Neural cell (in vitro differentiated cells): Measurements from ENCODE around the gene CUEDC1. TPM values are rescaled to one million over a fixed set of nuclear protein-coding genes. Genes with fewer than 3 reads are reported as not detected.

Source experiments
- H2AFZ ChIP-seq: fragments of 200-600, 300-800 bp; sonication (generic), shearing (Covaris generic); 2 replicates; pipeline ENCODE4 v1.6.0; 2014; ENCODE audit warnings: low read depth, mild to moderate bottlenecking, antibody characterized with exemption, low read length, moderate library complexity
- H3F3A ChIP-seq: fragments of 200-600 bp; shearing (Covaris generic); 2 replicates; pipeline ENCODE4 v1.6.1; 2016; ENCODE audit warnings: mild to moderate bottlenecking, moderate library complexity, mixed read lengths, antibody characterized with exemption, low read length; ENCODE audit not compliant: insufficient read depth, poor library complexity, severe bottlenecking
- H3K27ac ChIP-seq: fragments of 200-600, 300-800 bp; sonication (generic), shearing (Covaris generic); 2 replicates; pipeline ENCODE4 v1.5.1; 2014; ENCODE audit warnings: mild to moderate bottlenecking, low read length, moderate library complexity
- H3K27me3 ChIP-seq: fragments of 300-800, 200-600 bp; sonication (generic), shearing (Covaris generic); 2 replicates; pipeline ENCODE4 v1.6.0; 2014; ENCODE audit warnings: mild to moderate bottlenecking, low read depth, low read length, moderate library complexity; ENCODE audit not compliant: insufficient read depth
- H3K36me3 ChIP-seq: fragments of 300-800, 200-600 bp; sonication (generic), shearing (Covaris generic); 2 replicates; pipeline ENCODE4 v1.5.1; 2014; ENCODE audit warnings: mild to moderate bottlenecking, antibody characterized with exemption, low read length, moderate library complexity; ENCODE audit not compliant: insufficient read depth
- H3K4me2 ChIP-seq: fragments of 300-800, 200-600 bp; sonication (generic), shearing (Covaris generic); 2 replicates; pipeline ENCODE4 v1.6.0; 2014; ENCODE audit warnings: mild to moderate bottlenecking, low read length
- H3K4me3 ChIP-seq: fragments of 300-800, 200-600 bp; sonication (generic), shearing (Covaris generic); 2 replicates; pipeline ENCODE4 v1.5.1; 2014; ENCODE audit warnings: mild to moderate bottlenecking, low read length, moderate library complexity
- H3K79me2 ChIP-seq: fragments of 200-600 bp; shearing (Covaris generic); replicated peaks from 2 replicates; pipeline ENCODE4 v1.6.0; 2014; ENCODE audit warnings: mild to moderate bottlenecking, low read length, moderate library complexity; ENCODE audit not compliant: insufficient read depth
- H3K9ac ChIP-seq: fragments of 300-800, 200-600 bp; sonication (generic), shearing (Covaris generic); 2 replicates; pipeline ENCODE4 v1.6.1; 2016; ENCODE audit warnings: mild to moderate bottlenecking, low read length, mixed read lengths
- H3K9me2 ChIP-seq: fragments of 200-600 bp; shearing (Covaris generic); 2 replicates; pipeline ENCODE4 v1.6.1; 2016; ENCODE audit warnings: mild to moderate bottlenecking, low read length, mixed read lengths; ENCODE audit not compliant: insufficient read depth
- H3K9me3 ChIP-seq: fragments of 200-600, 300-800 bp; sonication (generic), shearing (Covaris generic); 2 replicates; pipeline ENCODE4 v1.6.1; 2016; ENCODE audit warnings: mild to moderate bottlenecking, mixed run types, low read length, moderate library complexity, mixed read lengths
- H4K20me1 ChIP-seq: fragments of 200-600 bp; shearing (Covaris generic); 2 replicates; pipeline ENCODE4 v1.6.1; 2016; ENCODE audit warnings: mild to moderate bottlenecking, mixed run types; ENCODE audit not compliant: insufficient read depth
- EP300 ChIP-seq: fragments of 450-650 bp; conservative IDR thresholded peaks from 2 replicates; pipeline ENCODE4 v1.6.1; 2014; ENCODE audit warnings: antibody characterized with exemption, mild to moderate bottlenecking, moderate library complexity; ENCODE audit not compliant: poor library complexity, severe bottlenecking
- EZH2 ChIP-seq: fragments of 200-600, 300-800 bp; shearing (Covaris generic), sonication (generic); IDR thresholded peaks from 2 replicates; pipeline ENCODE4 v1.6.1; 2014; ENCODE audit warnings: antibody characterized with exemption, low read length, borderline replicate concordance, mild to moderate bottlenecking; ENCODE audit not compliant: insufficient read depth, poor library complexity, severe bottlenecking
- MXI1 ChIP-seq: fragments of 450-650 bp; conservative IDR thresholded peaks from 2 replicates; pipeline ENCODE4 v1.6.1; 2014; ENCODE audit warnings: antibody characterized with exemption, mild to moderate bottlenecking; ENCODE audit not compliant: poor library complexity, severe bottlenecking
- POLR2AphosphoS5 ChIP-seq: IDR thresholded peaks from 2 replicates; pipeline ENCODE4 v1.6.1; 2012
- RAD21 ChIP-seq: fragments of 450-650 bp; conservative IDR thresholded peaks from 2 replicates; pipeline ENCODE4 v1.6.1; 2014; ENCODE audit warnings: antibody characterized with exemption, mild to moderate bottlenecking, moderate library complexity
- SMC3 ChIP-seq: fragments of 450-650 bp; conservative IDR thresholded peaks from 2 replicates; pipeline ENCODE4 v1.6.1; 2014; ENCODE audit warnings: antibody characterized with exemption, mild to moderate bottlenecking, moderate library complexity; ENCODE audit not compliant: poor library complexity
- TAF1 ChIP-seq: IDR thresholded peaks from 2 replicates; pipeline ENCODE4 v1.6.1; 2012; ENCODE audit warnings: low read depth
- polyA minus RNA-seq: library from RNA; depleted of rRNA, polyadenylated mRNA; stranded (reverse); fragments of >200 nt; gene quantifications from 2 replicates; pipeline ENCODE4 v1.2.3, GENCODE V29; 2014
- polyA plus RNA-seq: library from polyadenylated mRNA; depleted of rRNA; stranded (reverse); fragments of >200 nt; gene quantifications from 2 replicates; pipeline ENCODE4 v1.2.3, GENCODE V29; 2014
- TF ChIP-seq, protein P1 (sequence below): fragments of 450-650 bp; IDR thresholded peaks from 2 replicates; pipeline ENCODE4 v1.5.1; 2014; ENCODE audit warnings: antibody characterized with exemption, mild to moderate bottlenecking, moderate library complexity; ENCODE audit not compliant: poor library complexity, severe bottlenecking
- TF ChIP-seq, protein P2 (sequence below): IDR thresholded peaks from 2 replicates; pipeline ENCODE4 v1.6.1; 2012; ENCODE audit warnings: borderline replicate concordance

CUEDC1 gene, protein sequence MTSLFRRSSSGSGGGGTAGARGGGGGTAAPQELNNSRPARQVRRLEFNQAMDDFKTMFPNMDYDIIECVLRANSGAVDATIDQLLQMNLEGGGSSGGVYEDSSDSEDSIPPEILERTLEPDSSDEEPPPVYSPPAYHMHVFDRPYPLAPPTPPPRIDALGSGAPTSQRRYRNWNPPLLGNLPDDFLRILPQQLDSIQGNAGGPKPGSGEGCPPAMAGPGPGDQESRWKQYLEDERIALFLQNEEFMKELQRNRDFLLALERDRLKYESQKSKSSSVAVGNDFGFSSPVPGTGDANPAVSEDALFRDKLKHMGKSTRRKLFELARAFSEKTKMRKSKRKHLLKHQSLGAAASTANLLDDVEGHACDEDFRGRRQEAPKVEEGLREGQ
- 25.5 and 27.0 TPM in 2 replicates for polyA plus RNA-seq
- 20.9 and 28.5 TPM in 2 replicates for polyA minus RNA-seq

DNA sequence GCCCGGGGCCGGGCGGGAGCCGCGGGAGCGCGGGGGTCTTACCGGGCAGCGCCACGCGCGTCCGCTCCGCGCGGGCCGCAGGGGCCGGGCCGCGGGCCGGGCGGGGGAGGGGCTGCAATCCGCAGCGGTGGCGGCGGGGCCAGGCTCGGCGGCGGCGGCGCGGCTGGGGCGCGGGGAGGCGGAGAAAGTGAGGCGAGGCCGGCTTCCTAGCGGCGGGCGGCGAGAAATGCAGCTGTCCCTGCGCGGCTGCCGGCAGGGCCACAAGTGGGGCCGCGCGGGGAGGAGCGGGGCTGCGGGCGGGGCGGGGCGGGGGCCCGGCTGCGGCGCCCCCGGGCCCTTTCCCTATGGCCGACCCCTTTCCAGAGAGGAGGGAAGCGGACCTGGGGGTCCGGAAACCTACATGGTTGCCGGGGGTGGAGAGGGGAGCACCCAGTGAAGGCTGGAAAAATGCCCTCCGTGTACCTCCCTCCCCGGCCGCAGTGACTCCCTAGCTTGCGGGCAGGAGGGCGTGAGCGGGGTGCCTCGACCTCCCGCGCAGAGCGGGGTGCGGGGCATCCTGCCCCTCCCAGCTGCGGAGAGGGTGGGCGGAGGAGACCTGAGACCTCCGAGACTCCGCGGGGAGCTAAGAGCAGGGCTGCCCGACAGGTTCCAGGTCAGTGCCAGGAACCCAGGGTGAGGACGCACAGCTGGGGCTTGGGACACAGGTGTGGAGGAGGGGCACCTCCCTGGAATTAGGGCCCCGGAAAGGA, at the start of gene CUEDC1:
TSS of gene CUEDC1 (minus strand) at position 230 of the 749 bp plus-strand sequence. CDS start 69,848 bp downstream, outside the sequence.
- Histone ChIP-seq H3F3A (no peaks in the 10 kb centered on the region), H3K9ac (peak within 1 kb of the TSS; percentile 77), H3K27me3 (no peaks in the 10 kb centered on the region), H2AFZ (peak within 1 kb of the TSS; percentile 83), H3K4me2 (peak within 1 kb of the TSS; percentile 88), H3K4me3 (peak within 1 kb of the TSS; percentile 89), H4K20me1 (no peaks in the 10 kb centered on the region), H3K9me2 (no peaks in the 10 kb centered on the region), H3K79me2 (peaks cover 27% of the 10 kb centered on the region), H3K27ac (peak within 1 kb of the TSS; percentile 42), H3K9me3 (no peaks in the 10 kb centered on the region), H3K36me3 (no peaks in the 10 kb centered on the region)
- TF ChIP-seq POLR2AphosphoS5, result peak; percentile 53
- TF ChIP-seq, protein P1, sequence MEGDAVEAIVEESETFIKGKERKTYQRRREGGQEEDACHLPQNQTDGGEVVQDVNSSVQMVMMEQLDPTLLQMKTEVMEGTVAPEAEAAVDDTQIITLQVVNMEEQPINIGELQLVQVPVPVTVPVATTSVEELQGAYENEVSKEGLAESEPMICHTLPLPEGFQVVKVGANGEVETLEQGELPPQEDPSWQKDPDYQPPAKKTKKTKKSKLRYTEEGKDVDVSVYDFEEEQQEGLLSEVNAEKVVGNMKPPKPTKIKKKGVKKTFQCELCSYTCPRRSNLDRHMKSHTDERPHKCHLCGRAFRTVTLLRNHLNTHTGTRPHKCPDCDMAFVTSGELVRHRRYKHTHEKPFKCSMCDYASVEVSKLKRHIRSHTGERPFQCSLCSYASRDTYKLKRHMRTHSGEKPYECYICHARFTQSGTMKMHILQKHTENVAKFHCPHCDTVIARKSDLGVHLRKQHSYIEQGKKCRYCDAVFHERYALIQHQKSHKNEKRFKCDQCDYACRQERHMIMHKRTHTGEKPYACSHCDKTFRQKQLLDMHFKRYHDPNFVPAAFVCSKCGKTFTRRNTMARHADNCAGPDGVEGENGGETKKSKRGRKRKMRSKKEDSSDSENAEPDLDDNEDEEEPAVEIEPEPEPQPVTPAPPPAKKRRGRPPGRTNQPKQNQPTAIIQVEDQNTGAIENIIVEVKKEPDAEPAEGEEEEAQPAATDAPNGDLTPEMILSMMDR, result no peak
- no peak for TF ChIP-seq TAF1
- TF ChIP-seq RAD21, result peak; percentile 9
- peak; percentile 13 for TF ChIP-seq SMC3
- TF ChIP-seq, protein P2, sequence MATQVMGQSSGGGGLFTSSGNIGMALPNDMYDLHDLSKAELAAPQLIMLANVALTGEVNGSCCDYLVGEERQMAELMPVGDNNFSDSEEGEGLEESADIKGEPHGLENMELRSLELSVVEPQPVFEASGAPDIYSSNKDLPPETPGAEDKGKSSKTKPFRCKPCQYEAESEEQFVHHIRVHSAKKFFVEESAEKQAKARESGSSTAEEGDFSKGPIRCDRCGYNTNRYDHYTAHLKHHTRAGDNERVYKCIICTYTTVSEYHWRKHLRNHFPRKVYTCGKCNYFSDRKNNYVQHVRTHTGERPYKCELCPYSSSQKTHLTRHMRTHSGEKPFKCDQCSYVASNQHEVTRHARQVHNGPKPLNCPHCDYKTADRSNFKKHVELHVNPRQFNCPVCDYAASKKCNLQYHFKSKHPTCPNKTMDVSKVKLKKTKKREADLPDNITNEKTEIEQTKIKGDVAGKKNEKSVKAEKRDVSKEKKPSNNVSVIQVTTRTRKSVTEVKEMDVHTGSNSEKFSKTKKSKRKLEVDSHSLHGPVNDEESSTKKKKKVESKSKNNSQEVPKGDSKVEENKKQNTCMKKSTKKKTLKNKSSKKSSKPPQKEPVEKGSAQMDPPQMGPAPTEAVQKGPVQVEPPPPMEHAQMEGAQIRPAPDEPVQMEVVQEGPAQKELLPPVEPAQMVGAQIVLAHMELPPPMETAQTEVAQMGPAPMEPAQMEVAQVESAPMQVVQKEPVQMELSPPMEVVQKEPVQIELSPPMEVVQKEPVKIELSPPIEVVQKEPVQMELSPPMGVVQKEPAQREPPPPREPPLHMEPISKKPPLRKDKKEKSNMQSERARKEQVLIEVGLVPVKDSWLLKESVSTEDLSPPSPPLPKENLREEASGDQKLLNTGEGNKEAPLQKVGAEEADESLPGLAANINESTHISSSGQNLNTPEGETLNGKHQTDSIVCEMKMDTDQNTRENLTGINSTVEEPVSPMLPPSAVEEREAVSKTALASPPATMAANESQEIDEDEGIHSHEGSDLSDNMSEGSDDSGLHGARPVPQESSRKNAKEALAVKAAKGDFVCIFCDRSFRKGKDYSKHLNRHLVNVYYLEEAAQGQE, result no peak

DNA sequence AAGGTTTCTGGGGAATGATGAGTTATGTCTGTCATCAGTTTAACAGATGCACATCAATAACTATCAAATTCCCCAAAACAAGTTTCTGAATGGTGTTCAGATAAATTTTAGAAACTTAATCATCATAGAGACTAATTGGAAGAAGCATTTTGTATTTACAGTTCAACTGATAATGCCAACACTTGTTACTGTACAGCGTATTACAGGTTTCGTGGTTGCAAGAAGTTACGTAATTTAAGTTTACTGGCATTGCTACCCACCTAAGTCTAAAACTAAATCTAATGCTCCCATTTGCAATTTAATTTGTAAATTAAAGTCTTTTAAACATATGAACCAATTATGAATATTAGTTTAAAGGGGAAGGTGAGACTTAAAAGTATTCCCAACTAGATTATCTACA, 48.8 kb upstream of the CUEDC1 start:
- Histone ChIP-seq H4K20me1 (peaks cover 6% of the 10 kb centered on the region), H3K36me3 (peaks cover 6% of the 10 kb centered on the region), H3K27me3 (no peaks in the 10 kb centered on the region), H3K9ac (no peak overlapping the region), H3K4me3 (peak overlapping the region; percentile 93), H3K4me2 (no peak overlapping the region), H3F3A (peaks cover 12% of the 10 kb centered on the region), H3K79me2 (peaks cover 50% of the 10 kb centered on the region), H3K9me3 (no peaks in the 10 kb centered on the region), H2AFZ (no peak overlapping the region), H3K27ac (no peak overlapping the region), H3K9me2 (no peaks in the 10 kb centered on the region)
- no peak for TF ChIP-seq EZH2
- TF ChIP-seq, protein P2, result no peak
- TF ChIP-seq, protein P1, result no peak
- no peak for TF ChIP-seq EP300
- no peak for TF ChIP-seq MXI1
- TF ChIP-seq POLR2AphosphoS5, result no peak
- no peak for TF ChIP-seq TAF1
- TF ChIP-seq RAD21, result no peak
- no peak for TF ChIP-seq SMC3
